HepG2 (cell line): ENCODE results near the gene GRIP1. TPM values are rescaled to one million over a fixed set of nuclear protein-coding genes. Genes with fewer than 3 reads are reported as not detected.

Experiments
- ATAC-seq: fragments of 200-7000 bp; cut with Tn5 transposase; 3 replicates; pipeline ENCODE4 v1.9.1; 2020; ENCODE audit warnings: mild to moderate bottlenecking, moderate library complexity
- BruUV-seq: library from RNA; stranded (reverse); fragments of 400-500 nt; replicated peaks from 2 replicates; lab custom pipeline; 2021; lab: Mats Ljungman, UMichigan
- CTCF ChIA-PET: fragments of 300-600 bp; formaldehyde crosslinking; extraction: SDS; loops from one replicate; lab custom pipeline; 2021; ENCODE audit warnings: low total read pairs, inconsistent platforms, low intra/inter-chr PET ratio; lab: Yijun Ruan, JAX
- POLR2A ChIA-PET: fragments of 350-600 bp; sonication (Branson Sonifier 250); formaldehyde crosslinking; loops from one replicate; lab custom pipeline; 2020; ENCODE audit warnings: antibody characterized with exemption, inconsistent platforms; lab: Yijun Ruan, JAX
- DNase-seq: peaks from one replicate; pipeline ENCODE4 v3.0.0-alpha.2; 2015; ENCODE audit warnings: low spot score
- FAIRE-seq: peaks from 3 replicates; lab custom pipeline; 2011; peaks lifted over from hg19 to GRCh38; lab: Jason Lieb, UNC
- H2AFZ ChIP-seq: one replicate; pipeline ENCODE4 v1.6.1; 2011; ENCODE audit warnings: low read length, inconsistent platforms
- H3K27ac ChIP-seq: fragments of 300-600 bp; 3 replicates; pipeline ENCODE4 v1.8.0; 2011; ENCODE audit warnings: mixed run types, mild to moderate bottlenecking, mixed read lengths, low read length, inconsistent platforms; ENCODE audit not compliant: insufficient read depth; ENCODE audit errors: extremely low read length
- H3K27me3 ChIP-seq, 2 experiments: fragments of 200-600 bp in 1 of 2; 2 replicates in 1 of 2; 3 replicates in 1 of 2; pipeline versions ENCODE4 v1.6.0 to v1.8.0; 2011; ENCODE audit warnings: low read length in 2 of 2, mild to moderate bottlenecking in 2 of 2, moderate library complexity in 2 of 2, inconsistent platforms in 1 of 2; ENCODE audit not compliant: insufficient read depth in 2 of 2, control insufficient read depth in 1 of 2
- H3K36me3 ChIP-seq, 2 experiments: fragments of 200-600 bp in 1 of 2; replicated peaks in 1 of 2; 2 replicates in 1 of 2; 3 replicates in 1 of 2; pipeline versions ENCODE4 v1.5.1 to v1.8.0; 2011; ENCODE audit warnings: low read length in 2 of 2, inconsistent platforms in 1 of 2; ENCODE audit not compliant: insufficient read depth in 2 of 2, control insufficient read depth in 1 of 2
- H3K4me1 ChIP-seq: 2 replicates; pipeline ENCODE4 v1.5.1; 2012; ENCODE audit warnings: low read length, inconsistent platforms; ENCODE audit not compliant: insufficient read depth
- H3K4me2 ChIP-seq: 2 replicates; pipeline ENCODE4 v1.6.0; 2011; ENCODE audit warnings: low read depth, low read length, inconsistent platforms
- H3K4me3 ChIP-seq, 3 experiments: fragments of 200-600 bp in 1 of 3; sonication (generic), shearing (Covaris generic) in 1 of 3; replicated peaks in 1 of 3; 2 replicates each; pipeline ENCODE4 v1.5.1; 2011 to 2016; ENCODE audit warnings: low read length in 3 of 3, inconsistent platforms in 2 of 3, low read depth in 2 of 3, mild to moderate bottlenecking in 2 of 3, control low read depth in 1 of 3, mixed read lengths in 1 of 3; ENCODE audit not compliant: insufficient read depth in 1 of 3
- H3K79me2 ChIP-seq: one replicate; pipeline ENCODE4 v1.6.1; 2011; ENCODE audit warnings: low read length, inconsistent platforms; ENCODE audit not compliant: insufficient read depth
- H3K9ac ChIP-seq: 2 replicates; pipeline ENCODE4 v1.6.0; 2011; ENCODE audit warnings: mild to moderate bottlenecking, low read depth, low read length, inconsistent platforms; ENCODE audit not compliant: insufficient read depth
- H3K9me3 ChIP-seq: 2 replicates; pipeline ENCODE4 v1.5.1; 2012; ENCODE audit warnings: mild to moderate bottlenecking, low read length
- H4K20me1 ChIP-seq: 2 replicates; pipeline ENCODE4 v1.6.0; 2011; ENCODE audit warnings: inconsistent platforms, mild to moderate bottlenecking, low read length, moderate library complexity; ENCODE audit not compliant: insufficient read depth
- CBX2 ChIP-seq, 2 experiments: fragments of 200-600 bp in 1 of 2; sonication (generic); formaldehyde crosslinking in 1 of 2; IDR thresholded peaks; 2 replicates each; pipeline versions ENCODE4 v1.7.0 to v1.8.1; 2018 to 2022; ENCODE audit warnings: low read depth in 2 of 2, low read length in 1 of 2, mild to moderate bottlenecking in 1 of 2, missing genetic modification reagents in 1 of 2
- ELF1 ChIP-seq: sonication (generic); formaldehyde crosslinking; IDR thresholded peaks from 2 replicates; pipeline ENCODE4 v1.4.0; 2020; ENCODE audit warnings: missing genetic modification reagents
- KLF16 ChIP-seq, 2 experiments: sonication (generic) in 1 of 2; formaldehyde crosslinking in 1 of 2; IDR thresholded peaks; 2 replicates each; pipeline versions ENCODE4 v1.6.1 to v1.8.0; 2016 to 2023; ENCODE audit warnings: missing genetic modification reagents in 2 of 2, missing compliant biosample characterization in 1 of 2
- MTA3 ChIP-seq: sonication (generic); formaldehyde crosslinking; IDR thresholded peaks from 2 replicates; pipeline ENCODE4 v1.4.0; 2020; ENCODE audit warnings: missing genetic modification reagents
- MTERF4 ChIP-seq: sonication (generic); formaldehyde crosslinking; IDR thresholded peaks from 2 replicates; pipeline ENCODE4 v1.8.0; 2023; ENCODE audit warnings: mild to moderate bottlenecking, missing genetic modification reagents
- NFYB ChIP-seq: sonication (generic); formaldehyde crosslinking; IDR thresholded peaks from 2 replicates; pipeline ENCODE4 v1.4.0; 2020; ENCODE audit warnings: missing genetic modification reagents
- PCBP1 ChIP-seq: fragments of 200-400 bp; formaldehyde crosslinking; IDR thresholded peaks from 2 replicates; pipeline ENCODE4 v1.6.1; 2017; ENCODE audit warnings: mild to moderate bottlenecking, low read depth, low read length, borderline replicate concordance
- RFX1 ChIP-seq: fragments of 450-650 bp; IDR thresholded peaks from 2 replicates; pipeline ENCODE4 v1.6.1; 2017
- TFDP2 ChIP-seq: sonication (generic); formaldehyde crosslinking; IDR thresholded peaks from 2 replicates; pipeline ENCODE4 v1.4.0; 2020; ENCODE audit warnings: missing genetic modification reagents
- YY1 ChIP-seq: IDR thresholded peaks from 2 replicates; pipeline ENCODE4 v1.6.1; 2011; ENCODE audit warnings: low read length, low read depth, moderate library complexity, mild to moderate bottlenecking; ENCODE audit not compliant: insufficient read depth, insufficient replicate concordance
- ZBTB34 ChIP-seq: sonication (generic); formaldehyde crosslinking; IDR thresholded peaks from 2 replicates; pipeline ENCODE4 v1.8.0; 2022; ENCODE audit warnings: mild to moderate bottlenecking, missing genetic modification reagents
- ZNF260 ChIP-seq: sonication (generic); formaldehyde crosslinking; IDR thresholded peaks from 2 replicates; pipeline ENCODE4 v1.4.0; 2020; ENCODE audit warnings: missing genetic modification reagents, low read depth, mild to moderate bottlenecking, borderline replicate concordance
- ZNF710 ChIP-seq: sonication (generic); formaldehyde crosslinking; IDR thresholded peaks from 2 replicates; pipeline ENCODE4 v1.5.0; 2020; ENCODE audit warnings: mild to moderate bottlenecking, missing genetic modification reagents, borderline replicate concordance
- ZNF724P ChIP-seq: sonication (generic); formaldehyde crosslinking; IDR thresholded peaks from 2 replicates; pipeline ENCODE4 v1.8.0; 2022; ENCODE audit warnings: missing genetic modification reagents, borderline replicate concordance
- WGBS: methylation state at CpG from one replicate; pipeline ENCODE4 v1.1.6; 2017; ENCODE audit warnings: low lambda C conversion rate; 5-methylcytosine and 5-hydroxymethylcytosine counted together
- in situ Hi-C: cut with HindIII; loops from 2 replicates; pipeline ENCODE4 v1.10.0; 2017; ENCODE audit warnings: low pct_unique_long_range_greater_than_20kb; ENCODE audit not compliant: extremely low pct_ligation_motif_present
- intact Hi-C: fragments of 100-400 bp; cut with micrococcal nuclease; formaldehyde crosslinking; loops from one replicate; pipeline ENCODE4 v1.10.0; 2022; ENCODE audit not compliant: unreplicated experiment
- polyA plus RNA-seq, 8 experiments: library from polyadenylated mRNA; depleted of rRNA in 3 of 8; stranded (reverse) in 7 of 8; unstranded in 1 of 8; fragments of >200 nt; fragmentation: Illumina TruSeq in 4 of 8; extraction: Trizol in 4 of 8; gene quantifications; 2 replicates each; pipeline versions ENCODE4 v1.2.1 to v1.2.3, GENCODE V29; 2011 to 2016; ENCODE audit warnings: low read depth in 4 of 8, missing spikeins in 1 of 8, mixed read lengths in 1 of 8; ENCODE audit not compliant: insufficient read depth in 1 of 8
- total RNA-seq, 5 experiments: library from RNA; depleted of rRNA; stranded (reverse); fragments of >200 nt; fragmentation: Illumina TruSeq; extraction: Trizol; gene quantifications; 2 replicates each; pipeline ENCODE4 v1.2.3, GENCODE V29; 2016; ENCODE audit warnings: low read depth in 1 of 5
- TF ChIP-seq, protein P1 (sequence below): sonication (generic); formaldehyde crosslinking; IDR thresholded peaks from 2 replicates; pipeline ENCODE4 v1.5.0; 2020; ENCODE audit warnings: mild to moderate bottlenecking, missing genetic modification reagents

The GRIP1 gene
- total and polyA plus RNA-seq, 2 of the 13 experiments (the other 11 are each of a cell fraction or from before 2014, with no cell fraction given), result not detected

- TF ChIP-seq ZNF260 (no peak), RFX1 (no peak), CBX2 (IDR thresholded peaks at IDR 0.05; ENCODE audit: low read depth, low read length) (no peak), CBX2 (CRISPR knock-in tag; IDR thresholded peaks at IDR 0.05; ENCODE audit: low read depth) (no peak), MTA3 (no peak)
Observed at GRCh38 chr12:66709457-66709773, 30.5 kb upstream of the GRIP1 start (continued).

- ATAC-seq (no peak), DNase-seq (no peak), FAIRE-seq (no peak)
- no peaks in the 10 kb centered on the region for H3K79me2 ChIP-seq
- H3K9me3 ChIP-seq, result no peaks in the 10 kb centered on the region
- no peaks in the 10 kb centered on the region for H4K20me1 ChIP-seq
- no peak overlapping the region for H3K9ac ChIP-seq
- CTCF ChIA-PET, result interaction anchor here (1.7 kb wide), 1 partner anchor 20 kb away, joined by 7 read pairs; no protein-coding TSS in a partner anchor
- H3K4me1 ChIP-seq, result no peaks in the 10 kb centered on the region
- H3K27me3 ChIP-seq, result no peaks in the 10 kb centered on the region
- no peak overlapping the region for H3K4me3 ChIP-seq
- no peak overlapping the region for H2AFZ ChIP-seq
- no TSS peak for BruUV-seq
- in situ Hi-C loops, result no loop called here
- H3K36me3 ChIP-seq, result no peaks in the 10 kb centered on the region
- intact Hi-C loops, result no loop called here
- H3K27ac ChIP-seq, result no peak overlapping the region
- no peak overlapping the region for H3K4me2 ChIP-seq
- POLR2A ChIA-PET, result no interaction called here
- 3% methylated on average over 3 of the region's 3 CpGs for WGBS
- no peak for TF ChIP-seq KLF16 (CRISPR knock-in tag; IDR thresholded peaks at IDR 0.05)
- TF ChIP-seq, protein P1, sequence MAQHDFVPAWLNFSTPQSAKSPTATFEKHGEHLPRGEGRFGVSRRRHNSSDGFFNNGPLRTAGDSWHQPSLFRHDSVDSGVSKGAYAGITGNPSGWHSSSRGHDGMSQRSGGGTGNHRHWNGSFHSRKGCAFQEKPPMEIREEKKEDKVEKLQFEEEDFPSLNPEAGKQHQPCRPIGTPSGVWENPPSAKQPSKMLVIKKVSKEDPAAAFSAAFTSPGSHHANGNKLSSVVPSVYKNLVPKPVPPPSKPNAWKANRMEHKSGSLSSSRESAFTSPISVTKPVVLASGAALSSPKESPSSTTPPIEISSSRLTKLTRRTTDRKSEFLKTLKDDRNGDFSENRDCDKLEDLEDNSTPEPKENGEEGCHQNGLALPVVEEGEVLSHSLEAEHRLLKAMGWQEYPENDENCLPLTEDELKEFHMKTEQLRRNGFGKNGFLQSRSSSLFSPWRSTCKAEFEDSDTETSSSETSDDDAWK (CRISPR knock-in tag), result no peak
- TF ChIP-seq ELF1 (CRISPR knock-in tag), result no peak
- no peak for TF ChIP-seq YY1
- TF ChIP-seq ZNF710 (CRISPR knock-in tag), result no peak
- no peak for TF ChIP-seq ZBTB34 (CRISPR knock-in tag)
- no peak for TF ChIP-seq ZNF724P (CRISPR knock-in tag)
- no peak for TF ChIP-seq NFYB
- TF ChIP-seq MTERF4, result no peak
- TF ChIP-seq TFDP2, result no peak
- TF ChIP-seq PCBP1, result no peak
Observed at GRCh38 chr12:66708704-66709456, 30.0 kb upstream of the GRIP1 start.
